HG03521 (cell line): ENCODE measurements around the gene FAM20C.

Source experiments
- ATAC-seq: cut with Tn5 transposase; IDR thresholded peaks from one replicate; pipeline ENCODE4 v1.9.1; 2021; ENCODE audit warnings: mild to moderate bottlenecking, moderate library complexity; ENCODE audit not compliant: unreplicated experiment

FAM20C gene

GRCh38 chr7:223118-223800 is 30.9 kb downstream of the FAM20C start:
- ATAC-seq: no peak

- ATAC-seq: no peak
Observed at GRCh38 chr7:223861-224260, 31.5 kb downstream of the FAM20C start.

DNA sequence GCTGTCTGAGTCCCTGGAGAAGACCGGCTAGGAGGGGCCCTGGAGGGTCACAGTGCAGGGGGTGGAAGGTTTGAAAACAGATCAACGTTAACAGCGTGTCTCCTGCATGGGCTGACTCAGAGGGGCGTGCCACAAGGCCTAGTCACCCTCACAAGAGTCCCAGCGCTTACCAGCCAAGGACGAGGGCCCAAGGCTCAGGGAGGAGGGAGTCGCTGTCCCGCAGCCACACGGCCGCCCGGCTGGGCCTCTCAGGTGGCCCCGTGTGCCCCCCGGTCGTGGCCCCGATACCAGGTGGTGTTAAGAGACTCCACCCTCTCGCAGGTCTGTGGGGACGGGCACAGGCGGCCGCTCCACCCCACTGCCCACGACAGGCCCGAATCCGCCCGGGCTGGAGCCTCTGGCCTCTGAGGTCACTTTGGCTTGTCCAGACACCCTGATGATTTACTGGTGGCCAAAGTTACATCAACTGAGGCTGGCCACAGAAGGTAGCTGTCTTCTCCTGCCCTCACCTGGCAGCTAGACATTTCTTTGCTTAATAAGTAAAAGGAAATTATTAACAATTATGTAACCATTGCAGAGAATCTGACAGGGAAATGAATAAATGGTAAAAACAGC is 34.0 kb downstream of the FAM20C start:
- ATAC-seq: no peak

DNA sequence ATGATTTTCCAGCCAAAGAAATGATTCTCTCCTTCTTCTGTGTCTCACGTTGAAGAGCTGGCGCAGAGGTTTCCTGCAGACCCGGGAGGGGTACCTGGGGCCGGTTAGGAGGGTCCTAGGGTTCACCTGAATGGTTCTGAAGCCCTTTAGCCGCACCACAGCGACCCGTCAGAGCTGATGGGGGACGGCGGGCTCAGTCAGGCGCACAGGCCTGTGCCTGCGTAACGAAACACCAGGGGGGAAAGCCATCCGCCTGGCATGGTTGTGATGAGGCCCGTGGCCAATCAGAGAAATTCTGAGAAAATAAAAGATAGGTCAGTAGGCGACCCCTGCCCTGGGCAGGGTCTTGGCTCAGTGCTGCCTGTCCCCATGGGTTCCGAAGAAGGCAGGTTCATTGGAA is 35.6 kb downstream of the FAM20C start:
- no peak for ATAC-seq

DNA sequence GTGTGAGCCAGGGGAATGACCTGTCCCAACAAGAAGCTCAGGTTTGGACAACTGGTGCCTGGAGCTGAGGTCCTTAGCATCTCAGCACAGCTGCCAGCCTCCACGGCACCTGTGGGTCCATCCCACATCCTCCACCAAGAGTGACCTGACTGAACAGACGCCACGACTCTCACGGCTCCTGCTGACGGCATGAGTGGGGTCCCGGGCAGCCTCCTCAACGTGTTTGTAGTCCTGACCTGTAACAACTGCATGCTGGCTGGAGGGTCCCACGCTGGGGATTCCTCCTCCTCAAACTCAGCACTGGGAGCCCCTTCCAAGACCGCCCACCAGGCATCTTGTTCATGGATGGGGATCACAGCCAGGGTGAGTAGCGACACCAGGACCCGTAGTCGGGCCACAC is 36.2 kb downstream of the FAM20C start:
- no peak for ATAC-seq

DNA sequence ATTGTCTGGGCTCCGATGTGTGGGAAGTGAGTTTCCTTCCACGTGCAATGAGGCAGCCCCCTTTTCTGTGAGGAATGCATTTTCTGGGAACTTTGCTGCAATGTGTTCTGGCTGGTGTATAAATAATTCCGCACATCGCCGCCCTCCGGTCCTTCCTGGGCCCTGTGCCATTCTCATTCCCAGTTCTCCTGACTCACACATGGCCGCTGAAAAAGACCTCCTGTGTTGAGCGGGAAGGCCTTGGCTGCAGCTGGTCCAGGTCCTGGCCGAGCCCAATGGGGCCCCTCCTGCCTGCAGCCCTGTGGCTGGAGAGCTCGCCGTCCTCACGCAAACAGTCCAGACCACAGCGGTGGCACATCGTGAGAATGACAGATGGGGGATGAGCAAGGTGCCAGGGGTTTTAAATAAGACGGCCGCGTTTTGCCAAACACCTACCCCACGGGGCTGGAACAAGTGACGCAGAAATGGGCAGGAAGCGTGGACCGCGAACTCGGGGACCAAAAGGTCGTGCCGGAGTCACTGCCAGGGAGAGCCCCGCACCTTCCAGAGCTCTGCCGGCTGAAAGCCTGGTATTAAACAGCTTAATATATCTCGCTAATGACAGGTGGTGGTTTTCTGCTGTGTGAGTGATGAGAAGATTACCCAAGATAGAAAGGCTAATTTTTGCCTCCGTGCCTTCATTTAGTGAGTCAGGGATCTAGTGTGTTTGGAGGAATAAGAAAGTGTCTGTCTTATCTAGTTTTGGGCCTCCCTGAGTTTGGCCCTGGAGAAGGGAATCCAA is 37.0 kb downstream of the FAM20C start:
- ATAC-seq: no peak

- no peak for ATAC-seq
Observed at GRCh38 chr7:230274-230673, 37.9 kb downstream of the FAM20C start.

DNA sequence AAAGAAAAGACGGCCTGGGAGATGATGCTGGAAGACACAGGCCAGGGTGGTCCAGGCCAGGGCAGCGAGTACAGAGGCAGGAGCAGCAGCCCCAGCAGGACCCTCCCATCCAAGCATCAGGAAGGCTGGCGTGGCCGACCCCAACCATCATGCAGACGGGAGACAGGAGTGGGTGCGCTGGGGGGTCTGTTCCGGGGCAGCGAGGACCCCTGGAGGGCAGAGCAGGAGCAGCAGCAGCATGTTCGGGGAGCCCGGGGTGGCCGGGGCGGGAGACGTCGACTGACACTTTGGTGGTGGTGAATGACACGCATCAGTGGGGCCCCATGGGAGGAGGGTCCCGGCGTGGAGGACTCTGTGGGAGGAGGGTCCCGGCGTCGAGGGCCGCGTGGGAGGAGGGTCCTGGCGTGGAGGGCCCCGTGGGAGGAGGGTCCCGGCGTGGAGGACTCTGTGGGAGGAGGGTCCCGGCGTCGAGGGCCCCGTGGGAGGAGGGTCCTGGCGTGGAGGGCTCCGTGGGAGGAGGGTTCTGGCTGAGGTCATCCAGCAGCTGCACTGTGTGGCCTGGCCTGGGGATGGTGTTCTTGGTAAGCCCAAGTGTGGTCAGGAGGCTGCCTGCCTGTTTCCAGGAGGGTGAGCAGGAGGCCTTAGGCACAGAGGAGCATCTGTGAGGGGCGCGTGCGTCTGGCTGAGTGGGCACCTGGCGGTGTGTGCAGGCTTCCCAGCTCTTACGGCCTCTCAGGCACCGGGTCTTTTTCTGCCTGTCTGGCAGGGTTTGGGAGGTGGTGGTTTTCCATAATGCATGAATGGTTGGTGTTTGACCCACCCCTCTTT is 38.9 kb downstream of the FAM20C start:
- no peak for ATAC-seq

- ATAC-seq: no peak
Observed at GRCh38 chr7:231858-232246, 39.5 kb downstream of the FAM20C start.

DNA sequence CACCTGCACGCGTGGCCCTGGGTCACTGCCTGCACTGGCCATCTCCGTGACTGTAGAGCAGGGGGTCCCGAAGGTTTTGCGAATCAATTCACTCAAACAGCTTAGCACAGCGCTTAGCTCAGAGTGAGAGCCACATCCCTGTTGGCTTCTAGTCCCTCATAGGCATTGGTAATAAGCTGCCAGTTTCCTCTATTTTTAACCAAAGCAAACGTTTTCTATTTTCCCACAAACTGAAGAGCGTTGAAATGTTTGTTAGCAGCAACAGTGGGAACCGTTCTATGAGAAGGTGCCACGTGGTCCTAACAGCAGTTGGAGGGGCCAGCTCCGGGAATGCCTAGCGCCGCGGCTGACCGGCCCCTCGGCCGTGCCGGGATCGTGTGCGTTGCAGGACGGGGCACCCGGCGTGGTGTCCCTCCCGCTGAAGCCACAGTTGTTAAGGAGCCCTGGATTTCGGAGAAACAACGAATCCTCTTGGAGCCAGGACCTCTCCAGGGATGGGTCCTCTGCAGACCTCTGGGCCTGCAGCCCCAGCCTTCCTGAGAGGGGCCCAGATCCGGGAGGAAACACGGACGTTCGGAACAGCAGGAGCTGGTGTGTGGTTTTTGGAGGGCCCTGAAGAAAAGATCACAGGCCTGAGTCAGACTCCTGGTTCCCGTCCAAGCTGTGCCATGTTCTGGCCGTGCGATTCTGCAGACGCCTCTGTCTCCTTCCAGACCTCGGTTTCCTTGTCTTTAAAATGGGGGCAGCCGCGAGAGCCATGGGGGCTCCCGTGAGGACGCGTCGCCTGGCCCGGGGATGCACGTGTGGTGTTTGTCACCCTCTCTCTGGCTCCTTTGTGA is 40.3 kb downstream of the FAM20C start:
- no peak for ATAC-seq

- no peak for ATAC-seq
Observed at GRCh38 chr7:233249-234035, 41.1 kb downstream of the FAM20C start.

DNA sequence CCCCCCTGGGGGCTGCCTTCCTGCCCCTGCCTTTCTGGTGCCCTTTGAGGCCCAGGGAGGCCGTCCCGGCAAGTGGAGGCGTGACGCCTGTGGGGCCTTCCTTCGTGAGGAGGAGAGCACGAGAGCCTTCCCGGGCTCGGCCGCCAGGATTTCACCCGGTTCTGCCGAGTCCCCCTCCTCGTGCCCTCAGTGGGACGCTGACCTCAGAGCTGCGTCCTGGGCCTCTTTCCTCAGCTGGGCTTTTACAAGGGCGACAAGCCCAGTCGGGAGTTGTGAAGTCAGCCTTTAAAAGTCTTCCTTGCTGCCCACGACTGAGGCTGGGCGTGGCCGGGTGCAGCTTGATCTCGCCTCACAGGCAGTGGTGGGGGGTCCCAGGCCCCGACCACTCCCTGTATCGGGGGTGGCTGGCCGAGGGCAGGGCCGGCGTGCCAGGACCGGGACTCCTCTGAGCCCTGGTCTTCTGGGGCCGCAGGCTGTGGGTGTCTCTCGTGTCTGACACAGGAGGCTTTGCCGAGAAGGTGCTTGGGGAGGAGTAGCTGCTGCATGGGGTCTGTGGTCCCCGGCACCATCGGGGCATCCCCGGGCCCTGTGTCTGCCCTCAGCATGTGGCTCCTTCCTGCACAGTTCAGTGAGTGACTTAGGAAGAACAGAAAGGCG is 41.8 kb downstream of the FAM20C start:
- no peak for ATAC-seq

DNA sequence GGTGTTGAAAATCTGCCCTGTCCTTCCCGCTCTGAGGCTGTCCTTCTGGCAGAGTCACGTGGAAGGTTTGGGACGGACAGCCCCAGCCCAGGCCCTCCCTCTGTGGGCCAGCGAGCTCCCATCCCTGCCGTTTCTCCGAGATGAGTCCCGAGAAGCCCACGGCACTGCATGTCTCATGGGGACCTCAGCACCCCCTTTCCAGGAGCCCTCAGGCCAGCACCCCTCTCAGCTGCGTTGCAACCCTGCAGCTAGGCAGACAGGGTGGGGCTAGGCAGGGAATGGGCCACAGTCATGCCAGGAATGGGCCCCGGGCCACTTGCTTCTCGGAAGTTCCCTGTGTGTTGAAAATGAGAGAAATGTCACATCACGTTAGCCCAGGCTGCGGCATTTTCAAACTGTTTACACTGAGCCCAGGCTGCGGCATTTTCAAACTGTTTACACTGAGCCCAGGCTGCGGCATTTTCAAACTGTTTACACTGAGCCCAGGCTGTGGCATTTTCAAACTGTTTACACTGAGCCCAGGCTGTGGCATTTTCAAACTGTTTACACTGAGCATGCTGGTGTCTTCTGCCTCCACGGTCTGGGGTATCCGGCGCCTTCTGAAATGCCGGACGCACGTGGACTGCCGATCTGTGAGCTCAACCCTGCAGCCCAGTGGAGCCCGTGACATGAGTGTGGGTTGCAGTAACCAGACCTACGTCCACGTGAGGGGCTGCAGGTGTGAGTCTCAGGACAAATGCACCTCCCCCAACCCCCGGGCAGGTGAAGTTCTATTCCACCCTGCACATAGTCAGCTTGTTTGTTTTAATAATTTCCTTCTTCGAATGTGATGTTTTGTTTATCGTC is 42.6 kb downstream of the FAM20C start:
- ATAC-seq: no peak

DNA sequence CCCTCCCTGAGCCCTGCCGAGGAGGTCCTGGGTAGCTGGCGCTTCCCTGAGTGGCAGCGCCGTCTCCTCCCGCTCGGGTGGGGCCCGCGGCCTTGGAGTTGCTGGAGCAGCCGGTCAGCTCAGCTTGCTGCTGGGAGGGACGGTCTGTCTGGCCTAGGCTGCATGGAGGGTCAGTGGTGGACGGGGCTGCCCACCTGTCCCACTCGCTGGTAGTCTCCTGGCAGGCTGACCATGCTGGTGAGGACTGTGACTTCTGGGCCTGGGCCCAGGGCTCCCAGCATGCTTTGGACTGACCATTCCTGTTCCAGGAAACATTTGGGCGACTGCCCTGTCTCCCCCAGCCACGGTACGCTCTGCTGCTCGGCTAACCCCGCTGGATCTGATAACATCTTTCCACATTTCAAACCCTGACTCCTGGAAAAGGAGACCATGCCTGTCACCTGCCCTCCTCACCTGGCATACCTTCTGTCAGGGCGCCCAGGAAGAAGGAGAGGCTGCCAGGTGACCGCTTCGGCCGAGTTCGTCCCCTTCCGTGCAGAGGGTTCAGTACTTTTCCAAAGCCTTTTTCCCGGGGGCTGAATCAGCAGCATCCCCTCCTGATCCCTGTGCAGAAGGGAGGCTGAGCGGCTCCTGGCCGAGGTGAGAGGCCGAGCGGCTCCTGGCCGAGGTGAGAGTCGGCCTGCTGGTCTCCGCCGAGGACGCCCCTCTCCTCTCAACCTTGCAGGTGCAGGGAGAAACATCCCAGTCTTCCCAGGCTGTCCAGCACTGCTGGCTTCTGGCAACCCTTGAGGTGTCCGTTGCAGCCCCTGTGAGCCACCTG is 43.4 kb downstream of the FAM20C start:
- no peak for ATAC-seq

- no peak for ATAC-seq
Observed at GRCh38 chr7:236967-237366, 44.6 kb downstream of the FAM20C start.

DNA sequence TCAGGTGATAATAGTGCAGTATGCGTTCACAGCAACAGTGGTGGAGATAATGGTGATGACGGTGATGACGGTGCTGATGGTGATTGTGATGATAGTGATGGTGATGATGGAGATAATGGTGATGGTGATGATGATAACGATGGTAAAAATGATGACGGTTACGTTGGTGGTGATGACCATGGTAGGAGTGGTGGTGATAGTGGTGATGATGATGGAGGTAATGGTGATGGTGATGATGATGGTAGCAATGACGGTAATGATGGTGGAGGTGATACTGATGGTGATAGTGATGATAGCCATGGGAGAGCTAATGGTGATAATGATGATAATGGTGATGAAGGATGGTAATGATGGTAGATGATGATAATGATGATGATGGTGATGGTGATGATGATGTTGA is 45.0 kb downstream of the FAM20C start:
- no peak for ATAC-seq

GRCh38 chr7:240146-240676 is 47.8 kb downstream of the FAM20C start:
- no peak for ATAC-seq
